ENCODE data around the gene SLC22A4.
A peak's percentile ranks its signal among the peaks of the same experiment; 100 is the strongest.

SLC22A4 gene

DNA sequence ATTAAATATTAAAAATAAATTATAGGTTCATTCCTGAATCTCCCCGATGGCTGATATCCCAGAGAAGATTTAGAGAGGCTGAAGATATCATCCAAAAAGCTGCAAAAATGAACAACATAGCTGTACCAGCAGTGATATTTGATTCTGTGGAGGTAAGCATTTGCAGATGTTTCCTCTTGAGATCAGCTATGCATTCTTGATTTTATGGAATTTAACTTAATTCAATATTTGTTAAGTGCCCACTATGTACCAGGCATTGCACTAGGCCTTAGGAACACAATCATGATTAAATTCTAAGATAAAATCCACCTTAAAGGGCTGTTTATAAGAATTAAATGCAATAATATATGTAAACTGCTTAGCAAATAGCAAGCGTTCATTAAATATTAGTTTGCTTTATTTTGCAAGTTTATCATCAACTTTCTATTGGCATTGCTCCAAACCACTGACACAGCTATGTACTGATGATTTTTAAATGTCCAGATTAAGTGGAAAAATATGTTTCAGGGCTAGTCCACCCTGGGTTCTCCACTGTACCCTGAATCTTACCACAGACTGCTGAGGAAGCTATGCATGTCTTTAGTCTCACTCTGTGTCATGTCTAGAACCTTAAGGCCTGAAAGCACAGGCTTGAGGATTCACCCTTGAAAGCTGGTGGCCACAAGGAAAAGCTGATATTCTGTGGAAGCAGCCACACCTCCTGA is 33.2 kb downstream of the SLC22A4 start:
- H3K4me3 ChIP-seq (ENCODE audit: insufficient read depth in 1 of 2, low read depth in 1 of 2, low read length in 2 of 2), result no peak overlapping the region
- no peak overlapping the region for H4K91ac ChIP-seq (ENCODE audit: low read length)
- no peaks in the 10 kb centered on the region for H3K27me3 ChIP-seq (ENCODE audit: control insufficient read depth in 1 of 2, insufficient read depth in 1 of 2, low read length in 2 of 2)
- no peak overlapping the region for H2AFZ ChIP-seq (ENCODE audit: low read depth, low read length)
- peaks cover 3% of the 10 kb centered on the region for H3K79me1 ChIP-seq (replicated peaks; ENCODE audit: low read length, poor library complexity, severe bottlenecking)
- no peak overlapping the region for H3K18ac ChIP-seq (ENCODE audit: low read depth in 1 of 2, low read length in 2 of 2)
- 100% methylated on average over 2 of the region's 2 CpGs for WGBS
- peak overlapping the region; percentile 1 for H3K9ac ChIP-seq (ENCODE audit: low read length)
- H3K23ac ChIP-seq (ENCODE audit: low read length in 2 of 2), result no peak overlapping the region
- peaks cover 12 to 36% of the 10 kb centered on the region in 2 experiments for H3K36me3 ChIP-seq (ENCODE audit: control insufficient read depth in 1 of 2, insufficient read depth in 2 of 2, low read depth in 1 of 2, low read length in 2 of 2)
- no peak for DNase-seq
- H3K4ac ChIP-seq (ENCODE audit: low read depth in 1 of 2, low read length in 2 of 2), result no peak overlapping the region
- no peak overlapping the region for H3K4me2 ChIP-seq (ENCODE audit: low read length, poor library complexity, severe bottlenecking)
- no peak overlapping the region for H2BK15ac ChIP-seq (ENCODE audit: low read depth, poor library complexity, severe bottlenecking)
- peak overlapping the region; percentile 20 for H3K27ac ChIP-seq (ENCODE audit: low read length, poor library complexity, severe bottlenecking)
- H3K4me1 ChIP-seq (ENCODE audit: control insufficient read depth, insufficient read depth, low read depth, low read length), result peaks cover 6% of the 10 kb centered on the region
- no peak overlapping the region for H2BK5ac ChIP-seq (ENCODE audit: low read depth, low read length, poor library complexity, severe bottlenecking)
- H2BK12ac ChIP-seq (ENCODE audit: low read length in 2 of 2), result no peak overlapping the region
- no peak overlapping the region for H3K14ac ChIP-seq (ENCODE audit: low read length in 2 of 2)
- H4K8ac ChIP-seq (ENCODE audit: low read length), result no peak overlapping the region
- no peaks in the 10 kb centered on the region for H3K9me3 ChIP-seq (ENCODE audit: control insufficient read depth, low read length)
- H2AK5ac ChIP-seq (ENCODE audit: low read length, severe bottlenecking), result no peak overlapping the region
- H2BK120ac ChIP-seq (ENCODE audit: low read depth, low read length), result no peak overlapping the region

- Histone ChIP-seq H3K4ac (ENCODE audit: low read depth in 1 of 2, low read length in 2 of 2) (no peak overlapping the region), H3K79me1 (replicated peaks; ENCODE audit: low read length, poor library complexity, severe bottlenecking) (peaks cover 2% of the 10 kb centered on the region), H3K23ac (ENCODE audit: low read length in 2 of 2) (no peak overlapping the region), H3K4me3 (ENCODE audit: insufficient read depth in 1 of 2, low read depth in 1 of 2, low read length in 2 of 2) (no peak overlapping the region), H3K9ac (ENCODE audit: low read length) (no peak overlapping the region), H3K4me2 (ENCODE audit: low read length, poor library complexity, severe bottlenecking) (no peak overlapping the region), H2BK5ac (ENCODE audit: low read depth, low read length, poor library complexity, severe bottlenecking) (no peak overlapping the region), H2BK120ac (ENCODE audit: low read depth, low read length) (no peak overlapping the region), H2AK5ac (ENCODE audit: low read length, severe bottlenecking) (no peak overlapping the region), H2AFZ (ENCODE audit: low read depth, low read length) (no peak overlapping the region), H3K27me3 (ENCODE audit: control insufficient read depth in 1 of 2, insufficient read depth in 1 of 2, low read length in 2 of 2) (no peaks in the 10 kb centered on the region), H3K14ac (ENCODE audit: low read length in 2 of 2) (no peak overlapping the region), H3K9me3 (ENCODE audit: control insufficient read depth, low read length) (no peaks in the 10 kb centered on the region), H2BK12ac (ENCODE audit: low read length in 2 of 2) (no peak overlapping the region), H2BK15ac (ENCODE audit: low read depth, poor library complexity, severe bottlenecking) (no peak overlapping the region), H3K36me3 (ENCODE audit: control insufficient read depth in 1 of 2, insufficient read depth in 2 of 2, low read depth in 1 of 2, low read length in 2 of 2) (peaks cover 6 to 64% of the 10 kb centered on the region in 2 experiments), H4K91ac (ENCODE audit: low read length) (no peak overlapping the region), H3K27ac (ENCODE audit: low read length, poor library complexity, severe bottlenecking) (no peak overlapping the region), H4K8ac (ENCODE audit: low read length) (no peak overlapping the region), H3K4me1 (ENCODE audit: control insufficient read depth, insufficient read depth, low read depth, low read length) (no peaks in the 10 kb centered on the region), H3K18ac (ENCODE audit: low read depth in 1 of 2, low read length in 2 of 2) (no peak overlapping the region)
- peak; percentile 18 for DNase-seq
- WGBS, result 71% methylated on average over 3 of the region's 3 CpGs
Measured at GRCh38 chr5:132334812-132335211, 40.6 kb downstream of the SLC22A4 start.

- peaks cover 5 to 66% of the 10 kb centered on the region in 2 experiments for H3K36me3 ChIP-seq (ENCODE audit: control insufficient read depth in 1 of 2, insufficient read depth in 2 of 2, low read depth in 1 of 2, low read length in 2 of 2)
- no peaks in the 10 kb centered on the region for H3K4me1 ChIP-seq (ENCODE audit: control insufficient read depth, insufficient read depth, low read depth, low read length)
- no peak overlapping the region for H2BK5ac ChIP-seq (ENCODE audit: low read depth, low read length, poor library complexity, severe bottlenecking)
- H3K9me3 ChIP-seq (ENCODE audit: control insufficient read depth, low read length), result no peaks in the 10 kb centered on the region
- H3K4ac ChIP-seq (ENCODE audit: low read depth in 1 of 2, low read length in 2 of 2), result no peak overlapping the region
- H3K27ac ChIP-seq (ENCODE audit: low read length, poor library complexity, severe bottlenecking), result no peak overlapping the region
- no peak overlapping the region for H3K4me3 ChIP-seq (ENCODE audit: insufficient read depth in 1 of 2, low read depth in 1 of 2, low read length in 2 of 2)
- H2BK12ac ChIP-seq (ENCODE audit: low read length in 2 of 2), result no peak overlapping the region
- H2BK120ac ChIP-seq (ENCODE audit: low read depth, low read length), result no peak overlapping the region
- H2AK5ac ChIP-seq (ENCODE audit: low read length, severe bottlenecking), result no peak overlapping the region
- no peak overlapping the region for H3K14ac ChIP-seq (ENCODE audit: low read length in 2 of 2)
- H3K9ac ChIP-seq (ENCODE audit: low read length), result no peak overlapping the region
- no peak overlapping the region for H2BK15ac ChIP-seq (ENCODE audit: low read depth, poor library complexity, severe bottlenecking)
- H3K4me2 ChIP-seq (ENCODE audit: low read length, poor library complexity, severe bottlenecking), result no peak overlapping the region
- H3K27me3 ChIP-seq (ENCODE audit: control insufficient read depth in 1 of 2, insufficient read depth in 1 of 2, low read length in 2 of 2), result no peaks in the 10 kb centered on the region
- H3K79me1 ChIP-seq (replicated peaks; ENCODE audit: low read length, poor library complexity, severe bottlenecking), result peaks cover 2% of the 10 kb centered on the region
- H2AFZ ChIP-seq (ENCODE audit: low read depth, low read length), result no peak overlapping the region
- no peak overlapping the region for H4K8ac ChIP-seq (ENCODE audit: low read length)
- no peak overlapping the region for H3K23ac ChIP-seq (ENCODE audit: low read length in 2 of 2)
- H4K91ac ChIP-seq (ENCODE audit: low read length), result no peak overlapping the region
- no peak overlapping the region for H3K18ac ChIP-seq (ENCODE audit: low read depth in 1 of 2, low read length in 2 of 2)
- DNase-seq, result no peak
Measured at GRCh38 chr5:132335402-132335801, 41.2 kb downstream of the SLC22A4 start.

DNA sequence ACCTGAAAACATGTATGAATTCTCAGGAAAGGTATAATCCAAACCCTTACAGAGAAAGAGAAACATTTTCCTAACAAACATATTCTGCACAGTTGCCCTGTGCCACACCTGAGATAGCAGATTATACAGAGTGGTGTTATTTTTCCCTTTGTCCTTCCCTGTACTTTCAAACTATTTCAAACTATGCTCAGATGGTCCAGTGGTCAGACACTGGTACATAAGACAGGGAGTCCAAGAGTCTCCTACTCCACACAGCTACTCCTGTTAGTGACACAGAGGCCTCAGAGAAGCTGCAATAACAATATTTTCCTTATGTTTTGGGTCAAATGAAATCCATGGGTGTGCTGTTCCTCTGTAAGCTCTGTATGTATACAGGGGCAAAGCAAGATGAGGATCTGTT is 45.3 kb downstream of the SLC22A4 start:
- Histone ChIP-seq H3K36me3 (ENCODE audit: control insufficient read depth in 1 of 2, insufficient read depth in 2 of 2, low read depth in 1 of 2, low read length in 2 of 2) (peaks cover 2 to 51% of the 10 kb centered on the region in 2 experiments), H2AK5ac (ENCODE audit: low read length, severe bottlenecking) (peak overlapping the region; percentile 94), H2BK15ac (ENCODE audit: low read depth, poor library complexity, severe bottlenecking) (no peak overlapping the region), H4K8ac (ENCODE audit: low read length) (no peak overlapping the region), H2AFZ (ENCODE audit: low read depth, low read length) (no peak overlapping the region), H3K79me1 (replicated peaks; ENCODE audit: low read length, poor library complexity, severe bottlenecking) (peaks cover 2% of the 10 kb centered on the region), H3K9me3 (ENCODE audit: control insufficient read depth, low read length) (no peaks in the 10 kb centered on the region), H3K27ac (ENCODE audit: low read length, poor library complexity, severe bottlenecking) (peak overlapping the region; percentile 29), H3K9ac (ENCODE audit: low read length) (no peak overlapping the region), H3K18ac (ENCODE audit: low read depth in 1 of 2, low read length in 2 of 2) (no peak overlapping the region), H2BK12ac (ENCODE audit: low read length in 2 of 2) (no peak overlapping the region), H2BK120ac (ENCODE audit: low read depth, low read length) (no peak overlapping the region), H3K4me2 (ENCODE audit: low read length, poor library complexity, severe bottlenecking) (no peak overlapping the region), H3K27me3 (ENCODE audit: control insufficient read depth in 1 of 2, insufficient read depth in 1 of 2, low read length in 2 of 2) (no peaks in the 10 kb centered on the region), H3K4me3 (ENCODE audit: insufficient read depth in 1 of 2, low read depth in 1 of 2, low read length in 2 of 2) (no peak overlapping the region), H3K23ac (ENCODE audit: low read length in 2 of 2) (no peak overlapping the region), H2BK5ac (ENCODE audit: low read depth, low read length, poor library complexity, severe bottlenecking) (no peak overlapping the region), H3K14ac (ENCODE audit: low read length in 2 of 2) (no peak overlapping the region), H4K91ac (ENCODE audit: low read length) (no peak overlapping the region), H3K4ac (ENCODE audit: low read depth in 1 of 2, low read length in 2 of 2) (no peak overlapping the region), H3K4me1 (ENCODE audit: control insufficient read depth, insufficient read depth, low read depth, low read length) (peaks cover 2% of the 10 kb centered on the region)
- DNase-seq, result no peak
